Effector CD4-positive, alpha-beta T cell (primary cell): ENCODE results near the gene HDDC2.
"Not testable (repeated sequence)": the region's sequence is repeated elsewhere in the genome, so short reads cannot be mapped to it uniquely, and the experiment has no call there.

Experiments used
- DNase-seq: peaks from one replicate; pipeline ENCODE4 v3.0.0-alpha.2; 2020

HDDC2 gene

GRCh38 chr6:125306756-125307149 is 5.0 kb upstream of the HDDC2 start:
- no peak for DNase-seq

- no peak for DNase-seq
These were observed 3.3 kb upstream of the HDDC2 start for GRCh38 chr6:125304970-125305660.

GRCh38 chr6:125303512-125303854 is 1.7 kb upstream of the HDDC2 start:
- no peak for DNase-seq

- no peak for DNase-seq
These were observed 1.2 kb upstream of the HDDC2 start for GRCh38 chr6:125302840-125303511.

DNA sequence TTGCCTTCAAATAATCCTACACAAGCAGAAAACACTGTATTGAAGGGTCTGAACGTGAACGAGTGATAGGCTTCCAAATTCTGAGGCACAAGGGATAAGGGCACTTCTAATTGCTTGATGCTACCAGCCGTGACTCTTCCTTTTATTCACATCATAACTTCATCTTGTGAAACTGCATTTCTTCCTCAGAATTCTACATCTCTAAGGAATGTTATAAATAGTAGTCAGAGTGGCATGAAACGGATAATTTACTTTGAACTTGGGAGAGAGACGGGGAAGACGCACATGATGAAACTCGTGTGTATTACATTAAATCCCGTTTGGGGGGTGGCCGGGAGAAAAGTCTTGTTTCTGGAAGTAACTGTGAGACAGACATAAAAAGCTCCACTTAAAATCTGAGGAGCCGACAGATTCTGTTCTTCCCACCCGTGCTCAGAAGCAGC is 754 bp downstream of the HDDC2 start:
- no peak for DNase-seq

DNA sequence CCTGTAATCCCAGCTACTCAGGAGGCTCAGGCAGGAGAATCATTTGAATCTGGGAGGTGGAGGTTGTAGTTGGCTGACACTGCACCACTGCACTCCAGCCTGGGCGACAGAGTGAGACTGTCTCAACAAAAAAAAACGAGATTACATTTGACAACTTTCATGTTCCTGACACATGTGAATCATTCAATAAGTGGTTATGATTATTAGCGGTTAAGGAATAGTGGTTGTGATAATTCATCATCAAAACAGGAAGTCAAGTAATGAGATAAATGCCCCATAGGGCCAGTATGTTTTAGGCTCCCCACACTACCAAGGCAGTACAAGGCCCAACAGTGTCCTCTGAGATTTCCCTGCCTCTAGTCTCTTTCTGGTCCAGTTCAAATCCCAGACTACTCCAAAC is 2.5 kb downstream of the HDDC2 start:
- no peak for DNase-seq

DNA sequence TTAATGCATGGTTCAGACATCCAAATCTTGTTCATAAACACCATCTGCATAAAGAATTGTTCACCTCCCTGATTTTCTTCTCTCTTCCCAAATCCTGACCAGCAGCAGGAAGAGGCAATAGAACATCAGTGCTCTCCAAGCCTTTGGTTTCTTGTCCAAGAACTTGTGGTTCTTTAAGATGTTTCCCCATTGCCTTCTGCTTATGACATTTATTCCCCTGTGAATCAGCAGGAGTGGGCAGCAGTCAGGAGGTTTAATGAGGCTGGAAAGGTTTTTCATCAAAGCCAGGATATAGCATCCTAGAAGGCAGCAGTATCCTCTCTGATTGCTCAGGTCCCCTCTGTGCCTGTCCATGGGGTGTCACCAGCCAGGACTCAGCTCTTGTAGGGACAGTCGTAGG is 5.3 kb downstream of the HDDC2 start:
- no peak for DNase-seq

DNA sequence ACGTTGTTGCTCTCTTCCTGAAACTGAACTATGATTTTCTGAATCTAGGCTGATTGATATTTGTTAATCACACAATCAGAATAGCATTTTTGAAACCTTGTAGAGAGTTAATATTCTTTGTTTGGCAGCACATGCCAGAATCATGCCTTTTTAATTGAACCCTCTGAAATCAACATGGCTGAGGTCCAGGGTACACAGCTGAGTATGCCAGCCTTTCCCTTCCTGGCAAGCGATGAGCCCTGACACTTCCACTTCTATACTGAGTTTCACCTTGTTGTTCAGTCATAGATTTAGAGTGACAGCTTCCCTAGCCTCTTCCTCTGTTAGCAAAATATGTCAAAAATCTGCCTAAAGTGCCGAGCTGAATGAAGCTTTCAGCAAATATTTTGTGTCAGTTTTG is 6.8 kb downstream of the HDDC2 start:
- no peak for DNase-seq

DNA sequence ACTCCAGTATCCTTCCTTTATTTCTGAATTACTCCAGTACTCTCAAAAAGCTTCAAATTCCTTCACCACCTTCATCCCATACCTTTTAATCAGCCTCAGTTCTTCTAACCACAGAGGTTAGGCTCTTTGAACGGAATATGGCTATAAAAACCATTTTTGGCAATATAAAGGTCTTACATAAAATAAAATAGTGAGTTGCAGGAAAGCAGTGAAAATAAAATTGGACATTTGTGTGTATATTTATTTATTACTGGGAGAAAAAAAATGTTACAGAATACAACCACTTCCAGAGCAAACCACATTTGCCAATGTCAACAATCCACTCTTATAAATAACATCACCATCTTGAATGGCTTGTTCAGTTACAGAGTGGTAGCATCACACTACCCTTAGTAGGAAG is 7.7 kb downstream of the HDDC2 start:
- no peak for DNase-seq

DNA sequence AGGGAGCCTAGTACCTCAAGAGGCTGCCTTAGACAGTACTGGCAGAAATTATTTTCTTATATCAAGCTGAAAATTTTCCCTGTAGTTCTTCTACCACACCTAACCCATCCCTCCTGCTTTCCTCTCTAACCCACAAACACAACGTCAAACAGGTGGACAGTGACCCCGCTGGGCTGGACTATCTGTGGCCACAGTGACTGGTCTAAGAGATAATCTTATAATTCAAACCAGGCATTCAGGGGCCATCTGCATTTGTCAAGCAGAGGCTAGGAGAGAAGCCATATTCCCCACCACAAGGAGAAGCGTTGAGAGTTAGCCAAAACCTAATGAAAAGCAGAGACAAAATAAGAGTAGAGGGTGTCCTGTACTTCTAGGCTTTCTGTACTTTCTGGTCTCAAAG is 8.2 kb downstream of the HDDC2 start:
- no peak for DNase-seq

DNA sequence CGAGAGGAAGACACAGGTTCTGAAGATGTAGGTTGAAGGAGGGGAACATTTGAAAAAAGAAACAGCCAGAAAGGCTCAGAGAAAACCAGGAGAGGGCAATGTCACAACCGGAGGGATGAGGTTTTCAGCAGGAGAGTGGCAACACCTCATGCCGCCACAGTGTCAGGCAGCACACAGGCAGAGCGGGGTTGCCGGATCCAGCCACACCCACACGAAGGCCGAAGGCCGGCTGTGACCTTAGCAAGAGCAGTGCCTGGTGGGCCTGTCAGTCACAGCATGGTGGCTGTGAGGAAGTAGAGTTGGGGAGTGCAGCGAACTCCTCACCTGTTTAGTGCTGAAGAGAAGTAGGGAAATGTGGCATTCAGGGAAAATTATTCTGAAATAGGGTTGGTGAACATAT is 14.0 kb downstream of the HDDC2 start:
- DNase-seq: no peak

DNA sequence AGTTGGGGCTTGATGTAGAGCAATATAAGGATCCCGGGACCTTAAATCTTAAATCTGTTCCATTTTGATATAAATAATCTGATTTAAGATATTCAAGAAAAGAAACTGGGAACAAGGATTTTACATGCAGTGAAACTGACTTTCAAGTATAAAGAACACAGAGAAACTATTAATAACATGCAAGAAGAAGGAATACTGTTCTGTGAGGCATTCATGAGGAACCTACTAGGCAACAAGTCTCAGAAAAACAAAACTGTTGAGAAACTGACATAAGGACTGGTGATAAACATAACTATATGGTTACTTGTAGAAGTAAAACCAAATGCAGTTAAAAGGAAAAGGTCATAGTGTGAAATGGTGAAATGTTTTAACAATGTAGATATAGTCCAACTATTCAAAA is 15.8 kb downstream of the HDDC2 start:
- no peak for DNase-seq

DNA sequence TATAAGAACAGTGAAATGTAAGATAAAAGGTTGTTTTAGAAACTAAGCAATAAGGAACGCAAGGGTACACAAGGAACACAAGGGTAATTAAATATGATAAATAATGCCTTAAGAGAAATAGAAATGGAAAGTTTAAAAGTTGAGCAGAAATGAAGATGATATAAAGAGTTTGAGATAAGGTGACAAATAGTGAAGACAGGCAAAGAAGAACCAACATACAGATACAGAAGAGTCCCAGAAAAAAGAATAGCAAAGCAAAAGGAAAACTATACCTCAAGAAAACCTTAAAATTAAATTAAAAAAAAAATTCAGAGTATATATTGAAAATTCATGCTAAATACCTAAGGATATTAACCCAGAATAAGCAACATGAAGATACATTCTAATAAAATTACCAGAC is 16.4 kb downstream of the HDDC2 start:
- DNase-seq: no peak

DNA sequence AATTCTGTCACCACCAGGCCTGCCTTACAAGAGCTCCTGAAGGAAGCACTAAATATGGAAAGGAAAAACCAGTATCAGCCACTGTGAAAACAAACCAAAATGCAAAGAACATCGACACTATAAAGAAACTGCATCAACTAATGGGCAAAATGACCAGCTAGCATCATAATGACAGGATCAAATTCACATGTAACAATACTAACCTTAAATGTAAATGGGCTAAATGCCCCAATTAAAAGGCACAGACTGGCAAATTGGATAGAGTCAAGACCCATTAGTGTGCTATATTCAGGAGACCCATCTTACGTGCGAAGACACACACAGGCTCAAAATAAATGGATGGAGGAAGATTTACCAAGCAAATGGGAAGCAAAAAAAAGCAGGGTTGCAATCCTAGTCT is 19.3 kb downstream of the HDDC2 start:
- DNase-seq: not testable (repeated sequence)

DNA sequence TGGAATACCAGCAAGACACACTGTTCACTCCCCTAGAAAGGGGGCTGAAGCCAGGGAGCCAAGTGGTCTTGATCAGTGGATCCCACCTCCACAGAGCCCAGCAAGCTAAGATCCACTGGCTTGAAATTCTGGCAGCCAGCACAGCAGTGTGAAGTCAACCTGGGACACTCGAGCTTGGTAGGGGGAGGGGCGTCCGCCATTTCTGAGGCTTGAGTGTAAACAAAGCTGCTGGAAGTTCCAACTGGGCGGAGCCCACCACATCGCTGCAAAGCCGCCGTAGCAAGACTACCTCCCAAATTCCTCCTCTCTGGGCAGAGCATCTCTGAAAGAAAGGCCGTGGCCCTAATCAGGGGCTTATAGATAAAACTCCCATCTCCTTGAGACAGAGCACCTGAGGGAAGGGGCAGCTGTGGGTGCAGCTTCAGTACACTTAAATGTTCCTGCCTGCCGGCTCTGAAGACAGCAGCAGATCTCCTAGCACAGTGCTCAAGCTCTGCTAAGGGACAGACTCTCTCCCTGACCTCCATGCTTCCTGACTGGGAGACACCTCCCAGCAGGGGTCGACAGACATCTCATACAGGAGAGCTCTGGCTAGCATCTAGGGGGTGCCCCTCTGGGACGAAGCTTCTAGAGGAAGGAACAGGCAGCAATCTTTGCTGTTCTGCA is 21.3 kb downstream of the HDDC2 start:
- DNase-seq: not testable (repeated sequence)

- DNase-seq: no peak
These were observed 21.8 kb downstream of the HDDC2 start for GRCh38 chr6:125279961-125280360.

DNA sequence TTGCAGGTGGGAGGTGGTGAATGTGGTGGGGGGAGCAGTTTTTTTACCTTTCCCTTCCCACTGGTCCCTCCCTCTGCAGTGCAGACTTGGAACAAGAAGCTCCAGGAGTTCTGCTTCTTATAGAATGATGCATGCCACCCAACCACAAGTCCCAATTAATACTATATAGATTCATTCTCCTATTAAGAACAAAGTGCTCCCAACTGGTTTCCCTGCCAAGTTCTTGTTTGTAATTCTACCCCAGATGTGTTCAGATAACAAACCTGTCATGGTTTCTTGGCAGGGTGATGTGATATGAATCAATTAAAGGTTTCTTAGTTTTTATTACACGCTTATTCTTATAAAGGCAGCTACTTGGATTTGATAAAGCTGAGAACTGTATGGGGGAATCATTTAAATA is 23.9 kb downstream of the HDDC2 start:
- DNase-seq: no peak

DNA sequence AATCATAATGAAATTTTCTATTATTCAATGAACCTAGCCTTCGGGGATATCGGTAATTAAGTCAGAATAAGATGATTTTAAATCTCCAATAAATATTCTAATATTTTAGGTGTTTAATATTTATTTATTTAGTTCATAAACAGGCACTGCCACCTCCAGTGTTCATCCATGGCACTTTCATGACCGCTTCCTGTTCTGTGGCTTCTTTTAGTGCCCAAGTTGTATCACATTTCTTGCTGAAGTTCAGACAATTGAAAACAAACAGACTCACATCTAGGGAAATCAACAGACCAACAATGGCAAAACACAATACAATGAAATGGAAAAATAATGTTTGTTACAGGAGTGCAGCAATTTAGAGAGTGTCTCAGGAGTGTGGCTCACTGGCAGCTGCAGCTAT is 26.0 kb downstream of the HDDC2 start:
- no peak for DNase-seq

DNA sequence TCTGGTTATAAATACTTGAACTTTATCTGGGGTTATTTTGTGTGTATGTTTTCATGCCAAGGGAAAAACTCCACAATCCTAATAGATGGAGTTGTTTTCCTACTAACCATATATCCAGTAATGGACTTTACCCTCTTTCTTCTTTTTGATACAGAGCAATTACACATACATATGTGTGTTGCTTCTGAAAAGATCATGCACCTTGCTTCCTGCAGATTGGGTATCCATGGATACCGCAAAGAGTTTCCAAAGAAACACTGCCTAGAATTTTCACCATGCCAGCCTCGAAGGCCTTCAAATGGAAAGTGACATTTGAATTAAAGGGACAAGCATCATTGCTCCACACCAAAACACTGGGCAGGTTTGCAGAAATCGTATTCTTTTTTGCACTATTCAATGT is 26.8 kb downstream of the HDDC2 start:
- no peak for DNase-seq

- no peak for DNase-seq
These were observed 27.8 kb downstream of the HDDC2 start for GRCh38 chr6:125273965-125274364.

DNA sequence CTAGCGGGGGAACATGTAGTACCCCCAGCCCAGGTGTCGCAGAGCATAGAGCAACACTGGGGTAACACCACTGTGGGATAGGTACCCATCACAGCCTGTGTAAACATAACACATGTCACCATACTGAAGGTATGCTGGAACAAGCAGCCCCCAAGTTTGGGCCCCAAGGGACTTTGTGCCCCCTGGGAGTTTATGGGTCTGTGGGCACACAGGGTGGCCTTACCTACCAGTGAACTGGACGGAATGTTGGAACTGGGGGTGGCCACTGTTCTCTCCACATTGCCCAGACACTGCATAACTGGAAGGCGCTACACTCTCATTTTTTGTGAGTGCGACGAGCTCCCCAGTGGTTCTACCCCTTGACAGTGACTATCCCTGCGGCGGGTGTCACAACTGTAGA is 28.5 kb downstream of the HDDC2 start:
- no peak for DNase-seq

- no peak for DNase-seq
These were observed 30.1 kb downstream of the HDDC2 start for GRCh38 chr6:125271486-125272159.

GRCh38 chr6:125270380-125270779 is 31.4 kb downstream of the HDDC2 start:
- DNase-seq: no peak
